HG03457 (cell line): ENCODE data around the gene CACNA1B.
"Not testable (repeated sequence)": the region's sequence is repeated elsewhere in the genome, so short reads cannot be mapped to it uniquely, and the experiment has no call there.

Source experiments
- ATAC-seq: cut with Tn5 transposase; IDR thresholded peaks from one replicate; pipeline ENCODE4 v1.9.1; 2021; ENCODE audit warnings: moderate number of reproducible peaks; ENCODE audit not compliant: unreplicated experiment

The CACNA1B gene

DNA sequence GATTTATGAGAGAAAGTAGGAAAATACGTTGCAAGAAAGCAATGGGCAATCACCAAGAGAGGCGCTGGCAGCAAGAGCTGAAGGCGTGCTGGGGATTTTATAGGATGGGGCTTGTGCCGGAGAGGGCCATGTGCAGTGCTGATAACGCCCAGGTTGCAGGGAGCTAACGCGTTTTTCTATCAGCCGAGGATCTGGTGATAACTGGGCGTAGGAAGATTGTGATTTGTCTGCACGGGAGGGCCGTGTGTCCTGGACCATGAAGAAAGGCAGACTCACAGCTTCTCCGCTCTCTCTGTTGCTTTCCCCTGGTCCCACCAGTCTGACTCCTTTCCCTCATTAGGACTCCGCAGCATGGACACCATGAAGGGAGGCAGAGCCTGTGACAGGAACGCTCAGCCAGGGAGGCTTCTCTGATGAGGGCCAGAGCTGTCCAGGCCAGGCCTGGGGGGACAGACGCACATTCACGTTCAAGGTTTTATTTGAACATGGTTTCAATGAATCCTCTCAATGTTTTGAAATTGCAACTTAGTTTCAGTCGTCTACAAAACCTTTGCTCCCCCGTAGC is 11.9 kb upstream of the CACNA1B start:
- no peak for ATAC-seq

GRCh38 chr9:137866226-137867141 is 11.1 kb upstream of the CACNA1B start:
- ATAC-seq = no peak

GRCh38 chr9:137870432-137870831 is 7.2 kb upstream of the CACNA1B start:
- ATAC-seq = no peak

GRCh38 chr9:137872296-137872695 is 5.3 kb upstream of the CACNA1B start:
- ATAC-seq = no peak

GRCh38 chr9:137873408-137873807 is 4.2 kb upstream of the CACNA1B start:
- no peak for ATAC-seq

DNA sequence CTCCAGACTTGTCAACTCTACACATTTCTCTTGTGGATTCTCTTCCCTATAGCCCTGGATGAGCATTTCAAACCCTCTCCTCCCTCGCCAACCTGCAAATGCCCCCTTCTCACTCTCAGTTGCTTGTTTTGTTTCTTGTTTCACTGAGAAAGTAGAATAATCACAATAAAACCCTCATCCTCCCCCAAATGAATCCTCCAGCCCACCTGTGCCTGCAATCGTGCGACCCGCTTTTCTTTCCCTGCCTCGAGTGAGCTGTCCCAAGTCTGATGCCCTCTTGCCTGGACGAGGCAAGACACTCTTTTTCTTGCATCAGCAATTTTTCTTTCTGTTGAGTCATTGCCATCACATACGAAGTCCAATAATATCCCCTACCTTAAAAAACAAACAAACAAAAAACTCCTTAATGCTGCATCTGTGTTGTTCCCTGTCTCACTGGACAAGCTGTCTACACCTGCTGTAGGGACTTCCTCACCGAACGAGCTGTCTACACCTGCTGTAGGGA is 3.7 kb upstream of the CACNA1B start:
- no peak for ATAC-seq

- no peak for ATAC-seq
Observed at GRCh38 chr9:137875354-137875753, 2.2 kb upstream of the CACNA1B start.

DNA sequence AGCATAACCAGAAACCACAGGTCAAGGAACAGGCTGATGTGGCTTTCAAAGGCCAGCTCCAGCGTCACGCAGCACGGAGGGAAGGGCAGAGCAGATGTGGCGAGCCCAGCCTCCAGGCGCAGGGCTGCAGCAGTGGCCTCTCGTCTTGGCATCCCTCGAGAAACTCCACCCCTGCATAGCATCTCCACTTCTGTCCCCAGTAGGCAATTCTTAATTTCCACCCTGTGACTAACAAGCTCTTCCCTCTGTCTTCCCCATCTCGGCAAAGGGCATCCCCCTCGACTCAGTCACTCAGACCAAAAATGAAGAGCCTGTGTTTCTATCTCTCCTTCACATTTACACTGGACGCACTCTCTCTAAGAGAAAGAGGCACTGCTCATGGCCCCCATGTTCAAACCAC is 1.7 kb upstream of the CACNA1B start:
- ATAC-seq = no peak

- ATAC-seq = no peak
Observed at GRCh38 chr9:137876269-137876668, 1.3 kb upstream of the CACNA1B start.

GRCh38 chr9:137876781-137877386 is 698 bp upstream of the CACNA1B start:
- ATAC-seq = no peak

DNA sequence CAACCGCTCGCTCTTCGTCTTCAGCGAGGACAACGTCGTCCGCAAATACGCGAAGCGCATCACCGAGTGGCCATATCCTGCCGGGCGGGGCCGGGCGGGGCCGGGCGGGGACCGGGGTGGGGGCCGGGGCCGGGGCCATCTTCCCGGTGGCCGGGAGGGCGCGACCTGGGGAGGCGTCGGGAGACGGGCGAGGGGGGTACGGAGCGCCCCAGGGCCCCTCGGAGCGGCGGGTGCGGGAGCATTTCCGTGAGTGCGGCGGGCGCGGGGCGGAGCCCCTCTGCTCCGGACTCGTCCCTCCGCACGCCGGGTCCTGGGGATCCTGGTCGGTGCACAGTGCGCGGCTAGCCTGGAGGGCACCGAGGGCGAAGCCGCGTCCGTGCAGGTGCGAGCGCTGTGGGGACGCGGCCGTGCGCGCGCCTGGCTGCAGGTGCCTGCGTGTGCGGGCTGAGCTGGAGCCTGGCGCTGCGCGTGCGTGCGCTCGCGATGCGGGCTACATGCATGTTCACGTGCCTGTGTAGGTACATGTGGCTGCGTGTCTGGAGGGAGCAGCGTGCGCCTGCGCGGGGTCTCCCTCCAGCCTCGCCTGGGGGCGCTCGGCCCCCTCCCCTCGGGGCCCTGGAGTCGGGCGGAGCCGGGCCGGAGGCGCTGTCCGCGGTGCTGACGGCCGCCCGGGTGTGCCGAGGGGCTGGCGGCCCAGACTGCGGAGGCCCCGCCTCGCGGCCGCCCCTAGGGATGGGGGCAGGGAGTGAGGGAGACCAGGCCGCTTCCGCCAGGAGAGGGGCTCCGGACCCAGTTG is 762 bp downstream of the CACNA1B start:
- no peak for ATAC-seq

DNA sequence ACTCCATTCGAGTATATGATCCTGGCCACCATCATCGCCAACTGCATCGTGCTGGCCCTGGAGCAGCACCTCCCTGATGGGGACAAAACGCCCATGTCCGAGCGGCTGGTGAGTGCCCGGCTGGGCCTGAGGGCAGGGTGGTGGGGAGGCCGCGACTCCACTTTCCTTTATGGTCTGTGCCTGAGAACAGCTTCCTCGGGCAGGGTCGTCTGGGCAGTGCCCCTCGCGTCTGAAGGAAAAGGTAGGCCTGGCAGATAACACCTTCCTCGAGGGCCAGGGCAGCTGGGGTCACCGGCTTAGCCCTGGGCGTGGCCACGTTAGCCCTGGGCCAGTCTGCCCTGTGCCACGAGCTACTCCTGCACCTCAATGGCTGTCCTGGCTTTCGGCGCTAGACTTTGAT is 1.5 kb downstream of the CACNA1B start:
- no peak for ATAC-seq

- ATAC-seq = no peak
Observed at GRCh38 chr9:137879566-137880150, 2.1 kb downstream of the CACNA1B start.

GRCh38 chr9:137880160-137880975 is 2.8 kb downstream of the CACNA1B start:
- ATAC-seq = no peak

- no peak for ATAC-seq
Observed at GRCh38 chr9:137880976-137881530, 3.5 kb downstream of the CACNA1B start.

DNA sequence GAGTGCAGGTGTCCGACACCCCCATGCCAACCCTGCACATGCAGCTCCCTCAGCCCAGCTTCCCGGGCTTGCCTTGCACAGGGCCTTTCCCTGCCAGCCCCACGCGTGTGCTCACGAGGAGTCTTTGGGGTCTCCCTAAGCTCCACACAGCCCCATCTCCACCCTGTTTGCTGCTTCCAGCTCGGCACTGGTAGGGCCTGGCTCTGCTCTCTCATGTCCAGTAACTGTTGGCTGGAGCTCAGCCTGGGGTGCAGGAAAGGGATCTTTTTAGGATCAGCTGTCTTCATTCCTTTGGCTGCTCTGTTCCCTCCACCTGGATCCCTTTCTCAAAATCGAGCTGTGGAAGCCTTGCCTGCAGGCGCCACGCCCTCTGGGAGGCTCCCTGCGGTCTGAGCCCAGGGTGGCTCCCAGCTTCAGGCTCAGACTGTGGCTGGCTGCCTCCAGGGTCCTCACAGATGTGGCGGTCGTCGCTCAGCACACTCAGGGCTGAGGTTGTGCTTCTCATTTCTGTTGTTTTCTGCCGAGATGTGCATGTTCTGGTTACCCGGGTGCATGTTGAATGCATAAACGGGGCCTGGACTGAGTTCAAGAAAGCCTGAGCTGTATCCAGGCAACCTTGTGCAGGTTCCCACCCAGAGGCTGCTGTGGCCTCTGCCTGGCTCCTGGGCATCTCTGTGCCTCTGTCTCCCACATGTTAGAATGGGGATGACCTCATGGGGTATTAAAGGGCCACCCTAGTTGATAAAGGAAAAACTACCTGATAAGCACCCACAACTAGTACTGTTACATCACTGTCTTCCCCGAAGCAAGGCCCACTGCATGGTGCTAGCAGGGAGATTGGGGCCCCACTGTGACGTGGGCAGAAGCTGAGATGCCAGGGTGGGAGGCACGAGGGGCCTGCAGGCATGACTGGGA is 4.3 kb downstream of the CACNA1B start:
- no peak for ATAC-seq

GRCh38 chr9:137882506-137882821 is 4.9 kb downstream of the CACNA1B start:
- ATAC-seq = no peak

- ATAC-seq = not testable (repeated sequence)
Observed at GRCh38 chr9:137883977-137884376, 6.4 kb downstream of the CACNA1B start.

DNA sequence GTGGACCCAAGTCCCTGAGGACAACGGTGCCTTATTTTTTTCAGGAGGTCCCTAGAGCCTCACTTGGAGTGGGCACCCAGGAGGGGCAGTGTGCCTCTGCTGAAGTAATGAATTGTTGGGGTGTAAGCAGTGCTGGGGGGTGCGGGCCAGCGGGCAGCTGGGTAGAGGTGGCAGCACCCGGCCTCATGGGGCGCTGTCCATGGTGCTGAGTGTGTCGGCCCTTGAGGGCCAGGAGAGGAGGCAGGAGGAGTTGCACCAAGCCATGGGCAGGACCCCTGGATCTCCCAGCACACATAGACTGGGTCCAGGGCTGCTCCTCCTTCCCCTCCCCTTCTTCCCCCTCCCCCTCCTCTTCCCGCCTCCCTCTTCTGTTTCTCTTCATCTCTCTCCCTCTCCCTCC is 7.0 kb downstream of the CACNA1B start:
- not testable (repeated sequence) for ATAC-seq
